Heart left ventricle (tissue), 16 donors: ENCODE data around the gene WASL. TPM values are rescaled to one million over a fixed set of nuclear protein-coding genes. Genes with fewer than 3 reads are reported as not detected.

ENCODE experiments used
- ATAC-seq, 4 donors: fragments of 200-7000 bp; cut with Tn5 transposase; one replicate each; pipeline ENCODE4 v1.9.1; 2020 to 2022; ENCODE audit warnings: moderate library complexity in 4 of 4, mild to moderate bottlenecking in 3 of 4, moderate number of reproducible peaks in 1 of 4
- DNase-seq, 5 donors: peaks; one replicate each; pipeline ENCODE4 v3.0.0-alpha.2; 2020
- H3K27ac ChIP-seq, 12 donors: fragments of 200-600 bp; sonication (generic) in 4 of 12; one replicate each; pipeline versions ENCODE4 v1.5.0 to v1.8.0; 2016 to 2022; ENCODE audit warnings: mild to moderate bottlenecking in 2 of 12
- H3K27me3 ChIP-seq, 9 donors: fragments of 200-600 bp; sonication (generic) in 2 of 9; one replicate each; pipeline versions ENCODE4 v1.5.1 to v1.8.0; 2016 to 2022; ENCODE audit warnings: mild to moderate bottlenecking in 3 of 9
- H3K36me3 ChIP-seq, 9 donors: fragments of 200-600 bp; sonication (generic) in 2 of 9; one replicate each; pipeline versions ENCODE4 v1.5.0 to v1.8.0; 2018 to 2022; ENCODE audit warnings: mild to moderate bottlenecking in 2 of 9
- H3K4me1 ChIP-seq, 12 donors: fragments of 200-600 bp; sonication (generic) in 4 of 12; one replicate each; pipeline versions ENCODE4 v1.5.0 to v1.8.0; 2016 to 2022; ENCODE audit warnings: mild to moderate bottlenecking in 3 of 12
- H3K4me3 ChIP-seq, 12 donors: fragments of 200-600 bp; sonication (generic) in 4 of 12; one replicate each; pipeline versions ENCODE4 v1.5.0 to v1.8.0; 2017 to 2022; ENCODE audit warnings: mild to moderate bottlenecking in 9 of 12, moderate library complexity in 4 of 12
- H3K9me3 ChIP-seq, 12 donors: fragments of 200-600 bp; sonication (generic) in 4 of 12; one replicate each; pipeline versions ENCODE4 v1.5.0 to v1.8.0; 2016 to 2022; ENCODE audit warnings: mild to moderate bottlenecking in 1 of 12
- CTCF ChIP-seq, 12 donors: fragments of 200-600 bp; sonication (generic) in 4 of 12; IDR thresholded peaks; one replicate each; pipeline versions ENCODE4 v1.5.0 to v1.8.0; 2018 to 2022; ENCODE audit warnings: antibody characterized with exemption in 12 of 12, mild to moderate bottlenecking in 5 of 12
- POLR2A ChIP-seq, 2 donors: fragments of 450-650 bp; IDR thresholded peaks; one replicate each; pipeline ENCODE4 v1.6.1; 2017; ENCODE audit warnings: antibody characterized with exemption in 2 of 2, mild to moderate bottlenecking in 2 of 2, moderate library complexity in 2 of 2
- WGBS, 4 donors: extraction: QIAGEN DNeasy Blood & Tissue Kit in 2 of 4; methylation state at CpG; one replicate each; pipeline versions ENCODE4 v1.1.5 to v1.1.7; 2013 to 2018; 5-methylcytosine and 5-hydroxymethylcytosine counted together
- intact Hi-C, 10 donors: fragments of 100-400 bp; cut with DNase I; formaldehyde crosslinking; loops; one replicate each; pipeline versions ENCODE4 v1.11.1 to v1.14.2; 2022
- polyA plus RNA-seq, 2 donors: library from polyadenylated mRNA; stranded (reverse); fragments of 200-250 nt; gene quantifications; one replicate each; pipeline ENCODE4 v1.2.3, GENCODE V29; 2013
- total RNA-seq, 9 donors: library from RNA; depleted of rRNA in 2 of 9; stranded (reverse); fragments of >200 nt in 2 of 9; fragmentation: NEBNext Ultra II Directional in 3 of 9; extraction: Animal tissue kit (Norgen Biotek cat#: 25700) in 3 of 9; gene quantifications; one replicate each; pipeline versions ENCODE4 v1.1.0 to v1.2.4, GENCODE V29; 2016 to 2023
- donor health status: ischemic (EF 13 %, LVEDD 7.1; RV severe dilation, severe dysfunction).
- donor health status: healthy with polysubstance abuse.
- donor health status: DM: no; HTN: yes; CAD: no.
- donor health status: DM: no; HTN: no; CAD: no.
- donor health status: ischemic (EF 25% LVEDD 6.9; RV normal size, moderate dysfunction).
- donor health status: ischemic (EF 25% LVEDD 5.7; RV mildly dilated, moderate dysfunction).
- donor health status: healthy.
- donor health status: DM: yes; HTN: yes; CAD: no.
- donor health status: ischemic (EF 35%, LVEDD 5.7; RV mildly dilated, moderate dysfunction).
- donor health status: nonischemic (EF 11% LVEDD 7.7; RV severe dilation, severe dysfunction).
- donor health status: DM: yes; HTN: yes; CAD: no.
- donor health status: PGD.
- donor health status: ischemic (EF 29% LVEDD 5.4; RV normal size, mild dysfunction).
- donor health status: nonischemic (EF 23%, LVEDD 6.1; RV moderate dilation, normal function).

Gene WASL
- total and polyA plus RNA-seq, 11 donors = 11.2 to 30.3 (median 23.3) TPM

DNA sequence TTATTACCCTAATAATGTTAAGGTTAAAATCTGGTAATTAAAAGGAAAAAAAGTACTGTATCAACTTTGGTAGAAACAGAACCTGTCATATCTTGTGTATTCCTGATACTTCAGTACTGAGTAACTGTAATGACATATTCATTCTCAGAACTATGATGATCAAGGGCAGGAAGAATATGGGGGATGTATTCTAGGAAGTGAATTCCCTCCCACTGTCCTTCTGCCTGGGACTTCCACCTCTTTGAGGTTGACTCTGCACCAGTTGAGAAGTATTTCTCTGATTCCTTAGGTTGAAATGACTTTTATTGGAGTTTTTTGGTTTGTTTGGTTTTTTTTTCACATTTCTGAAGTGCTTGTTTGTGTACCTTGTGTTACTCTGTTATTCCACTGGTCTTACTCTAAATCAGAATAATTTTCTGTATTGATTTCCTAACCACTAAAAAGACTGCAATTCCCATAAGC is 36.9 kb downstream of the WASL start:
- H3K27me3 ChIP-seq = no peaks in the 10 kb centered on the region
- H3K27ac ChIP-seq = no peak overlapping the region
- intact Hi-C loops = loop anchor here in 3 of 10 donors (5.0 kb wide), 1 partner anchor 35 kb away; the partner anchor contains the start of gene WASL (in 3 of the 3)
- no peak for TF ChIP-seq CTCF (IDR thresholded peaks at IDR 0.05)
- no peak for TF ChIP-seq POLR2A (IDR thresholded peaks at IDR 0.05)
- peaks cover 0 to 23% (median 22%) of the 10 kb centered on the region in 9 donors for H3K36me3 ChIP-seq
- no peak overlapping the region for H3K4me3 ChIP-seq
- no peaks in the 10 kb centered on the region for H3K9me3 ChIP-seq
- H3K4me1 ChIP-seq = peaks cover 0 to 48% (median 34%) of the 10 kb centered on the region in 12 donors
- DNase-seq (no peak), ATAC-seq (no peak)

DNA sequence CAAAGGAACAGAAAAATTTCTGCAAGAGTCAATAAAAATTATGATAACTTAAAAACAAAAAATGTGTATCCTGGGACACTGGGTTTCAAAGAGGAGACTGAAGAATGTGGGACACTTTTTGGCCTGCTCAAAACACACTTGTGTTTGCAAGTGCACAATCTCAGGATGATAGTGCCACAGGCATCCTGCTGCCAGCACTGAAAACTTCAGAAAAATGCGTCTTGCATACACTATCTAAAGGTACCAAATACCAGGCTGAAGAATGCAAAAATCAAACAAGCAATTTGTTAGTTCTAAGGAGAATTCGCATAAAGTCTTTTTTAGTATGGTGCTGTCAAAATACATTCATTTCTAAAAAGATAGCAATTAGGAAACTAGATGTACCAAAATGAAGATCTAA is 38.1 kb downstream of the WASL start:
- H3K4me3 ChIP-seq = no peak overlapping the region
- no peak for ATAC-seq
- no peak overlapping the region for H3K27ac ChIP-seq
- peaks cover 0 to 35% (median 32%) of the 10 kb centered on the region in 9 donors for H3K36me3 ChIP-seq
- H3K9me3 ChIP-seq = no peaks in the 10 kb centered on the region
- intact Hi-C loops = loop anchor here in 3 of 10 donors (5.0 kb wide), 1 partner anchor 37 kb away; the partner anchor contains the start of gene WASL (in 3 of the 3)
- WGBS, 4 donors = 65 to 77% (median 69%) methylated on average over 2 of the region's 2 CpGs
- TF ChIP-seq POLR2A (IDR thresholded peaks at IDR 0.05) (no peak), CTCF (IDR thresholded peaks at IDR 0.05) (no peak)
- H3K4me1 ChIP-seq = peaks cover 0 to 46% (median 33%) of the 10 kb centered on the region in 12 donors
- no peak for DNase-seq
- H3K27me3 ChIP-seq = no peaks in the 10 kb centered on the region

DNA sequence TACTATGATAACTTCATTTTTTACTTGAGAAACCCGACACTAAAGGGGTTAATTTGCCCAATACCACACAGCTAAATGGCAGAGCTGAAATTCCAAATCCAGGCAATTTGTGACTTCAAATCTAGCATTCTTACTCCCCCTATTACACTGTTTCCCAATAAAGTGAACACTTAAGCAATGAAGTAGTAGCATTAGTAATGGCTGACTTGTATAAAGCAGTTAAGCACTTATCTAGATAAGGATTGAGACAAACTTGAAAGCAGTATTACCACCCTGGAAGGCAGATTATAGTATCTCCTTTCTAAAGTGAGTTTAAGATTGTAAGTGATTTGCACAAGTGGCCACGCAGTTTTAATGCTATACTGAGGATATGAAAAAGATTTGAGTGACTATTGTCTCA is 39.3 kb downstream of the WASL start:
- Histone ChIP-seq H3K27me3 (no peaks in the 10 kb centered on the region), H3K36me3 (peaks cover 0 to 46% (median 44%) of the 10 kb centered on the region in 9 donors), H3K9me3 (no peaks in the 10 kb centered on the region), H3K4me3 (no peak overlapping the region), H3K27ac (no peak overlapping the region), H3K4me1 (peaks cover 0 to 41% (median 29%) of the 10 kb centered on the region in 12 donors)
- TF ChIP-seq POLR2A (IDR thresholded peaks at IDR 0.05) = no peak
- 51 to 62% (median 60%) methylated on average over 2 of the region's 2 CpGs for WGBS, 4 donors
- ATAC-seq (no peak), DNase-seq (no peak)
- intact Hi-C loops = loop anchor here in 1 of 10 donors (5.0 to 10.0 kb wide), 2 partner anchors 127 to 215 kb away; no protein-coding TSS in a partner anchor

GRCh38 chr7:123705211-123705901 is 43.4 kb downstream of the WASL start:
- H3K36me3 ChIP-seq = peaks cover 0 to 79% (median 67%) of the 10 kb centered on the region in 9 donors

More at GRCh38 chr7:123705211-123705901, 43.4 kb downstream of the WASL start:
- peaks cover 0 to 17% (median 11%) of the 10 kb centered on the region in 12 donors for H3K4me1 ChIP-seq
- no peak overlapping the region for H3K4me3 ChIP-seq
- intact Hi-C loops = loop anchor here in 1 of 10 donors (5.0 to 10.0 kb wide), 2 partner anchors 123 to 211 kb away; no protein-coding TSS in a partner anchor
- no peak for DNase-seq
- TF ChIP-seq CTCF (IDR thresholded peaks at IDR 0.05) (no peak), POLR2A (IDR thresholded peaks at IDR 0.05) (no peak)
- WGBS, 4 donors = 66 to 88% (median 84%) methylated on average over 1 of the region's 1 CpG
- ATAC-seq = no peak
- no peak overlapping the region for H3K27ac ChIP-seq
- no peaks in the 10 kb centered on the region for H3K27me3 ChIP-seq
- no peaks in the 10 kb centered on the region for H3K9me3 ChIP-seq
